Raji (cell line): ENCODE measurements around the gene SH3PXD2B.

Source experiments
- POLR2A ChIP-seq: IDR thresholded peaks from 2 replicates; pipeline ENCODE4 v1.6.1; 2011; ENCODE audit warnings: low read depth, low read length, control low read depth; ENCODE audit not compliant: insufficient read depth

Gene SH3PXD2B

DNA sequence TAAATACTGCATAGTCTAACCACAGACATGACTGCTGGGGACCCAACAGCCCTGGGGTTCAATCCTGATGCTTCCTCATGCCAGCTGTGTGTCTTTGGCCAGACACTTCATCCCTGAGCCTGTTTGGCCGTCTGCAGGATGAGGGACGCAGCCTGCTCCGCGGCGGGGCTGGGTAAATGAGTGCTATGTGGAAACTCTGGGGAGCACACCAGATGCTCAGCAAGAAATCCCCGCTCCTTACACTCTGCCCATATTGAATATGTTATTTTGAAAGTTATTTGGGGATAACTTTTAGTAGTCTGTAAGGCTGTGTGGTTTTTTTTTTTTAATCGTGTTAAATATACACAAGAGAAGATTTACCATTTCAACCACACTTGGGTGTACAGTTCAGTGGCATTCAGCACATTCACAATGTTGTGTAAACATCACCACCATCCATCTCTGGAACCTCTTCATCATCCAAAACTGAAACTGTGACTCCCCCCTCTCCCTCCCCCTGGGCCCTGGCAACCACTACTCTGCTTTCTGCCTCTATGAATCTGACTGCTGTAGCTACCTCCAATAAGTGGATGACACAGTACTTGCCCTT is 42.7 kb downstream of the SH3PXD2B start:
- TF ChIP-seq POLR2A: no peak

DNA sequence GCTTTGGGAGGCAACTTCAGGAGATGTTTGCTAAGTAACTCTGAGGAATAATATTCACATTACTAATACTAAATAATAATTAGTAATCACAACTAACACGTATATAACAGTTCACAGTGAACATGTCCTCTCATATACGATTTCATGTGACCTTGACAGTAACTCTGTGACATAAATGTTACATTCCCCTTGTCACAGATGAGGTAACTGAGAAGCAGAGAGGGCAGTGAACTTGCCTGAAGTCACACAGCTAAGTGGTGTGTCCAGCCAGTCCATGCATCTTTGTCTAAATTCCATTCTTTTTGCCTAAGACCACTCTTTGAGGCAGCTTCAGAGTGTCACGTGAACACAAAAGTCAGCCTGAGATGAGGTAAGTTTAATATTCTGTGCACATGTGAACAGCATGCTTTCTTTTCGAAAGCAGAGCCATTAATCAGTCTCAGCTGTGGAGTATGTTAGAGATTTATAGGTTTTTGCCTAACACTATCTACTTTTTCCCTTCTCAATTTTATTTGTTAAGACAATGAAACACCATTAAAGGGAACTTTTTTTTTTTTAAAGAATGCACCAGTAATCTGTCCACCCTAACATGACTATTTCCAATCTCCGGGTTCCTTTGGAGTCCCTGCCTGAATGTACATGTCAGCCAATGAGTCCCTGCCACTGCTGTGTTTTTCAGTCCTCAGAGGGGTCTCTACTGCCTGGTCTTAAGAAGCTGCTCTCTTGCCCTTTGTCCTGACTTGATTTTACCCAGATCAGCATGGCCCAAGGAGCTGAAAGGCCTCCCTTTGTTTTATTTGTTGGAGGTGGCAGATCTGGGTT is 43.5 kb downstream of the SH3PXD2B start:
- TF ChIP-seq POLR2A: no peak

DNA sequence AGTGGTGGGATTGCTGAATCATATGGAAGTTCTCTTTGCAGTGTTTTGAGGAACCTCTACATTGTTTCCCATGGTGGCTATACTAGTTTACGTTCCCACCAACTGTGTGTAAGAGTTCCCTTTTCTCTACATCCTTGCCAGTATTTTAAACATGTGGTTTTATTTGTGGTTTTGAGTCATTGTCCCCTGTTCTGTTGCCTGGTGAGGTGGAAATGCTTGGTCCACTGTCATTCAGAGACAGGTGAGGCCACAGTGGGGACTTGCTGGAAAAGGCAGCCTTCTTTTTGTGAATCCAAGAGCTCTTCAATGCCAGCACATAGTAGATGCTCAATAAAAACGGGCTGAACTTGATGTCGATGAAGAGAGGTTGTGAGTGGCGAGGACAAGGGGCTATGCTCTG is 44.2 kb downstream of the SH3PXD2B start:
- TF ChIP-seq POLR2A: no peak

DNA sequence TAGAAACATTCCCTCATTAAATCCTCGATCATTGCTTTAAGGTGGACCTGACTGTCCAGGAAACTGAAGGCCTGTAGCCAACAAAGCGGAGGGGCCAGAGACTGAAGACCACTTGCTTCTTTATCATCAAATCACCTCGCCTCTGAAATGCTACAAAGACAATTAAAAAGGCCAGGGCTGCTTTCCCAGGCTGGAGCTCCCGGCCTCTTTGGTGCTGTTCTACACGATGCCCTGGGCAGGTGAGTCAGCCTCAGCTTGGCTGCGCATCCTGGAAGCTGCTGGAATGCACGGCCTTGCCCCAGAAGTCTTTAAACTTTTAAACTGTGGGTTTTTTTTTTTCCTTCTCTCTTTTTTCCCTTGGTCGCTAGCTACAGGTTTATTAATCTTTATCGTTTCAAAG is 46.5 kb downstream of the SH3PXD2B start:
- no peak for TF ChIP-seq POLR2A

DNA sequence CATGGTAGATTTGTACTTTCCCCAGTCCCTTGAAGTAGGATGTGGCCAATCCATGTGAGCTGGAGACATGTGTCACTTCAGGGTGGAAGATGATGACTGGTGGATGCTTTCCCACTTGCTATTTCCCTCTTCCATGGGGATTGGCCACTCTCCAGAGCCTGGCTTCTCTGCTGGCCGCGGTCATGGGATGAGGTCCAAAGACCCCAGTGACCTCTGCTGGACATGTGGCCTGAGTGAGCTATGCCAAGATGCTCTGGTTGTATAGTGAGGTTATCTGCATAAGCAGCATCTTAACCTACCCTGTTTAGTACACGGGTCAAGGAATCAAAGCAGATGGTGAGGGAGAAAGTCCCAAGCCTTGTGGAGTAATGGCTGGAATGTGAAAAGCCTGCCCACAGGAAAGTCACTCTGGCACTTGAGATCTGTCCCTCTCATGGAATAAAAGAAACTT is 47.1 kb downstream of the SH3PXD2B start:
- no peak for TF ChIP-seq POLR2A

DNA sequence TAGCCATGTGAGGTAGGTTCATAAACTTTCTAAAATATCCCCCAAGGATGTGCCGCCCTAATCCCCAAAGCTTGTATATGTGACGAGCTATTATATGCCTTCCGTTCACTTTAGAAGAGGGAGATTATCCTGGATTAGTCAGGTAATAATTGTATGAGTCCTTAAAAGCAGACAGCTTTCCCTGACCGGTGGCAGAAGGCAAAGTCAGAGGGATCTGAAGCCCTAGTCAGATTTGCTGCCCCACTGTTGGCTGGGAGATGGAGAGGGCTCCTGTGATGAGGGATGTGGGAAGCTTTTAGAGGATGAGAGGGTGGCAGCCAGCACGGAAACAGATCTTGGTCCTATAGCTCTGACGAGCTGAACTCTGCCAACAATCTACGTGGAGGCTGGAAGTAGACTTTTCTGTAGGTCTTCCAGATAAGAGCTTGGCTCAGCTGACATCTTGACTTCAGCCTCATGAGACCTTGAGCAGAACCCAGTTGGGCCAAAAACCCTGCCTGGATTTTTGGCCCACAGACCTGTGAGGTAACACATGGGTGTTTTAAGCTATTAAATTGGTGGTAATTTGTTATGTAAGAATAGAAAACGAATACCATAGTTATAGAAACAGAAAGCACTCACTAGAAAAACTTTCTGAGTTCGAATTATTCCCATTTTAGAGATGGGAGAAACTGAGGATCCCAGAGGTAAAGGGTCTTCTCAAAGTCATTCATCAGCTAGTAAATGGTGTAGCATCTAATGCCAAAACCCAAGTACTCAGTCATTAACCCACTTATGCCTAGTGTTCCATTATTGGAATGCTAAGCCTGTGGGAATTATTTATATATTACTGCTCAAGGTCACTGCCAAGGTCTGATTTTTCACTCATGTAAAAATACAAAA is 48.9 kb downstream of the SH3PXD2B start:
- TF ChIP-seq POLR2A: no peak

DNA sequence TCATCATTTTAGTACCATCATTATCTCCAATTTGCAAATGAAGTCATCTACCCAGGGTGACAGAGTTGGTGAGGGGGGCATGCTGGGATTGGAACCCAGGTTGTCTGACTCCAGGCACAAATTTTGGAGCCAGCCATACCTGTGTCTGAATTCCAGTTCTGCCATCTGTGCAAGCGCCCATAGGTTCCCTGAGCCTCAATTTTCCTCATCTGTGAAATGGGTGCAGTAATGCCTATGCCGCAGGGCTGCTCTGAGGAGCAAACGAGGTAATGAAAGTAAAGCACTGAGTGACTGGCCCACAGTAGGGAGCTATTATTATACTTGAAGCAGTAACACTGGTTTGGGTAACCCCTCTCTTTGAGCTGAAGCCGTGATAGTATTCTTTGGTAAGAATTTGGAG is 49.6 kb downstream of the SH3PXD2B start:
- no peak for TF ChIP-seq POLR2A

DNA sequence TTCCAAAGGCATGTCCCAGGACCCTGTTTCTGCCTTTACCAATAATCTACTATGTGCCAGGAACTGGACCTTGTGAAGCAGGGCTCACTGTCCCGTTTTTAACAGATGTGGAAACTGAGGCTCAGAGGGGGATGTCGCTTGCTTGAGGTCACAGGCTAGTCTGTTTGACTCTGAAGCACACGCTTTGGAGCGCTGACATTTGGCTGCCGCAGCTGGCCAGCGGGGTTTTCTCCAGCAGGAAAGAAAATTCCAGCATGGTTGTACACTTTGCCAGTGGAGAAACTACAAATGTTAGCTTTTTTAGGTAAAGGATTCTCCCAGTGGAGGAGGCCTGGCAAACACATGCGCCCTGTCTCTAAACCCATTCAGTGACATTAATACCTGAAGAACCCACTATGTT is 50.5 kb downstream of the SH3PXD2B start:
- TF ChIP-seq POLR2A: no peak

DNA sequence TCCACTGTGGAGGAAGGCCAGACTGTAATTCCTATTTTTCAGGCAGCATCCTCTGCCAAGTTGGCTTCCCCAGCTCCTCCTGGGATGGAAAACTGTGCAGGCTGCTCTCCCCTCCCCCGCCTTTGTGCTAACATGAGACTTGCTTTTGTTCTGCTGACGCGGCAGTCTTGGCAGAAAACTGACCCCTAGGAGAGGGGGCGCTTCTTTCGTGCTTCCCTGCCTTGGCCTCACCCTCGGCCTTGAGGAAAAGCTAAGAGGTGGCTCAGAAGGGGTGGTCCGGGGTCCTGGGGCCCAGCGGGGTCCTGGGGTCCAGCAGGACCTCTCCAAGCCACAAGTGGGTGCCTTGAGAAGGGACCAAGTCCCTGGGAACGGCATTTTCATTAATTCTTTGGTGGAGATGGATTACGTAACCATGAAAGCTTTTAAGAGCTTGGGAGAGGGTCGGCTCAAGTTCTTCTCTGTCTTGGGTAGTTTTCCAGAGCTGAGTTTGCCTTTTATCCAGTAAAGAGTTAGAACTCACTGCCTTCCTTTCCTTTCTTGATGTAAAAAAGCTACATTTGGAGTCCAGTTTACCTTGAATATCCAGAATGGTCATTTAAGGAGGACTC is 51.0 kb downstream of the SH3PXD2B start:
- no peak for TF ChIP-seq POLR2A

DNA sequence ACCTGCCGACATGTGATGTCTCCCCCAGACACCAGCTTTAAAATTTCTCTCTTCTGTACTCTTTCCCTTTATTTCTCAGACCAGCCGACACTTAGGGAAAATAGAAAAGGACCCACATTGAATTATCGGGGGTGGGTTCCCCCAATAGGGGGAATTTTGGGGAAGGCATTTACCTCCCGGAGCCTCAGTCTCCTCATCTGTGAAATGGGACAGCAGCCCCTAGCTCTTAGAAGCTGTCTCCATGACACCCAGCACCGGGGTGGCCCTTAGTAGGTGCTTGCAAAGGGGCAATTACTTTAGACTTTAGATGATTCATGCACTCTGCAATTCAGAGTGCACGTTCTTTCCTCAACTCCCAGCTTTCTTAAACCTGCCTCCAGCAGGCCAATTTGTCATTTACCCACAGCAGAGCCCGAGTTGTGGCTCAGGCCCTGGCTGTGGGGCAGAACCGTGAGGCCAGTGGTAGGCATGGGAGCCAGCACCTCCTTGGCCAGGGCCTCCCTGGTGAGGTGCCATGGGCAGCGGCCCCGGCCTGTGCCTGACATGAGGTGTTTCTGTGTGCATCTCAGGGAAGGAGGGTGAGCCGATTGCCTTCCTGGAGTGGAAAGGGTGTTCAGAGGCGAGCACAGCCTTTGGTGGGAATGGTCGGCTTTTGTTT is 51.7 kb downstream of the SH3PXD2B start:
- TF ChIP-seq POLR2A: no peak

DNA sequence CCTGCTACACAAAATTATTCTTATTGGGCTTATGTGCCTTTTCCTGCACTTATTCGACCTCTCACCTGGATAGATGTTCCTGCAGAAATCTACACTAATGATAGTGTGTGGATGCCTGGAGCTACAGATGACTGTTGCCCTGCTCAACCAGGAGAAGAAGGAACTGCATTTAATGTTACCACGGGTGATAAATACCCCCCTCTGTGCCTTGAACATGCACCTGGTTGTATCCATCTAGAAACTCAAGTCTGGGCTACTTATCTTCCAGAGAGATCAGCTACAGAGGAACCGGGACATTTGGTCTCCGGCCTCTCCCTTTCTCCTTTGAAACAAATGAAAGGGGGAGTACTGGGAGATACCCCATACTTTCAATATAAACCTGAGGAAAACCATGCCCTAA is 54.5 kb downstream of the SH3PXD2B start:
- TF ChIP-seq POLR2A: no peak

DNA sequence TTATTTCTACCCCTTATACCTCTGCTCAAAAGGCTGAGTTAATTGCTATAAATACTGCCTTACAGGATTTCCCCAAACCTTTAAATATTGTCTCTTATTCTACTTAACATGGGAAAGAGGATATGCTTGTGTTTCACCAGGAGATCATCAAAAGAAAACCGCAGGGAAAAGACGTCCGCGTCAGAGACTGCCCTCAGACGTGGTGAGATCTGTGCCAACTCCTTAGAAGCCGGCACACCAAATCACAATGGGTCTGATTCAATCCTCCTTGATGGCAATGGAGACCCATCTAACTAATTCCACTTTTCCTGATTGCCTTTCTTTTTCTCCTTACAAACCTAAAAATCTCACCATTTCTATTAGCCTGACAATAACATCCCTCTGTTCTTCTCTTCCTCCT is 55.0 kb downstream of the SH3PXD2B start:
- no peak for TF ChIP-seq POLR2A

DNA sequence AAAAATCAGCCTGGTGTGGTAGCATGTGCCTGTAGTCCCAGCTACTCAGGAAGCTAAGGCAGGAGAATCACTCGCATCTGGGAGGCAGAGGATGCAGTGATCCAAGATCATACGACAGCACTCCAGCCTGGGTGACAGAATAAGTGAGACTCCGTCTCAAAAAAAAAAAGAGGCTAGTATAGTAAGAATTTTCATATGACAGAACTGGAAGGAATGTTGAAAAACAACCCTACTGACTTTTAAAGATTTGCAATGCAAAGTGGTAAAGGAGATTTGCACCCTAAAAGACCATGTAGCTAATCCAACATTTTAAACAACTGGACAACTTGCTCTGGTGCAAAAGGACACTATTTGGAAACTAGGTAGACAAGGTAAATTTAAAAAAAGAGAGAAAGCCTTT is 58.1 kb downstream of the SH3PXD2B start:
- TF ChIP-seq POLR2A: no peak

DNA sequence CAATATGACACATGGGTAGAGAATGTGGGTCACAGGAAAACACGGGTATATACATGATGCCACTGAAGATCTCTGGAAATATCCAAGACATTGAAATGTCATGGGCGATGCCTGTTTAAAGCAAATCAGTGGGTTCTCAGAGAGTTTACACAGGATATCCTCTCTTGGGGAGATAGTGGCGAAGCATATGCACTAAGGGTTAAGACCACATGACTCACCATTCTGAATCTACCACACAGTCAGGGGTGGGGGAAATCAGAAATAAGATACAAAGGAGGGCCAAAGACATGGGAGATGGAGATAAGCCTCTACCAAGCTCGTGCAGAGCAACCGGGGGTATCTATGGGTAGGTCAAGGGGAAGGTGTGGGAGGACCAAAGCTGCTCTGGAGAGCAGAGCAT is 58.8 kb downstream of the SH3PXD2B start:
- TF ChIP-seq POLR2A: no peak
